HG02759 (cell line): ENCODE results near the gene MX1.

Experiments
- ATAC-seq: cut with Tn5 transposase; IDR thresholded peaks from one replicate; pipeline ENCODE4 v1.9.1; 2021; ENCODE audit warnings: mild to moderate bottlenecking, moderate library complexity; ENCODE audit not compliant: unreplicated experiment

Gene MX1

DNA sequence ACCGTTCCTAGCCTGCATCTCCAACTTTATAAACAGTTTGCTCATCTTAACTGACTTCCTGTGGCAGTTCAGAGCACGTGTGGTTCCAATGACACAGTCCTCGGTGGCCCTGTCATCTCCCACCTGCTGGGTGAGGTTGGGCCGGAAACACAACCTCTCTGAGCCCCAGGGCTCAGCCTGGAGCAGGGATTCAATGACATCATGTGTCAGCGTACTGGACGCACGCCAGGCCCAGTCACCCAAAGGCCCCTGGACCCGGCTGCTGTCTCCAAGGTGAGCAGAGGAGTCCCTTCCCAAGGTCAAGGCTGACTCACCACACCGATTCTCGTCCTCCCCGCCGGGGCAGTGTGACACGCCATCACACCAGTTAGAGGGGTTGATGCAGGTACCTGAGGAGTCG is 62.0 kb downstream of the MX1 start:
- no peak for ATAC-seq

DNA sequence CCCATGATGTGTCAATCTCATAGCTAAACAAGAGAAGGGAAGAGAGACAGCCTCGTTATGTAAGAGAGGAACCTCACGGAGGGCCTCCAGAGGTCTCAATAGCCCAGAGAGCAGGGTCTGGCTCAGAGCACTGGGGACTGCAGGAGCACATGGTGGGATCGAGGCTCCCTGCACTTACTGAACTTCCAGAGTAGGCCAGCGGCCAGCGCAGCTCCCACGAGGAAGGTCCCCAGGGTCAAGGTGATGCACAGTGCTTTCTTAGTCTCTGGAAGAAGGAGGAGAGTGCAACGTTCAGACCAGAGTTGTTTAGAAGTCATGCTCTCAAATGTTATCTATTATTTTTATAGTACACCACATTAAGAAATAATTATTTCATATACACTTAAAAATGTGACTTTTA is 63.3 kb downstream of the MX1 start:
- no peak for ATAC-seq

- no peak for ATAC-seq
Measured at GRCh38 chr21:41490330-41490729, 64.3 kb downstream of the MX1 start.

DNA sequence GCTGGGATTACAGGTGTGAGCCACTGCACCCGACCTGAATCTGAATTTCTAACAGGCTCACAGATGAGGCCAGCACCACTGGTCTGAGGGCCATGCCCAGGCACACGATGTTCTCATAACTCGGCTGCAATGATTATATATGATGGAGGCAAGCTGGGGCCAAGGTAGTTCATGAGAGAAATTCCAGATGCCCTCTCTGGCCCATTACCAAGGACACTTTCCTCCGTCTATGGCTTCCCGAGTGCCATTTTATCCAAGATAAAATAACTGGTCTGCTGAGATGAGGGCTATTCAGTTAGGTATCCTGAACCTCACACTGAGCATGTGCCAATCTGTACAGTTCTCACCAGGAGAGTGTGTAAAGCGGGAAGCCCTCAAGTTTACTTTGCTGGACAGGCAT is 65.4 kb downstream of the MX1 start:
- no peak for ATAC-seq

GRCh38 chr21:41494242-41494641 is 68.2 kb downstream of the MX1 start:
- no peak for ATAC-seq

- no peak for ATAC-seq
Measured at GRCh38 chr21:41497008-41497407, 71.0 kb downstream of the MX1 start.

- no peak for ATAC-seq
Measured at GRCh38 chr21:41497788-41498187, 71.7 kb downstream of the MX1 start.

DNA sequence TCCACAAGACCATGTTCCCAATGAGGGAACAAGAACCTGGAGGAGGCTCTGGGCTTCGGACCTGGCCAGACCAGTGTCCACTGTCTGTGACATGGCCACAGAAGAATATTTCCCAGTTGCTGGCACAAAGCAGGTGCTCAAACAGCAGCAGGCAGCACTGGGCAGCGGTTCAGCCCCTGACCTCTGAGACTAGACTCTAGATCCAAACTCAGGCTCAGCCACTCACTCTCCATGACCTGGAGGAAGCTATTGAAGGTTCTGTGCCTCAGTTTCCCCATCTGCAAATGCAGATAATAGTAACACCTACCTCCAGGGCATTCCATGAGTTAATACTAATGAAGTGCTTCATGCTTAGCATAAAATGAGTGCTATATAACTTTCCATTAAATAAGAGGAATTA is 73.9 kb downstream of the MX1 start:
- no peak for ATAC-seq

DNA sequence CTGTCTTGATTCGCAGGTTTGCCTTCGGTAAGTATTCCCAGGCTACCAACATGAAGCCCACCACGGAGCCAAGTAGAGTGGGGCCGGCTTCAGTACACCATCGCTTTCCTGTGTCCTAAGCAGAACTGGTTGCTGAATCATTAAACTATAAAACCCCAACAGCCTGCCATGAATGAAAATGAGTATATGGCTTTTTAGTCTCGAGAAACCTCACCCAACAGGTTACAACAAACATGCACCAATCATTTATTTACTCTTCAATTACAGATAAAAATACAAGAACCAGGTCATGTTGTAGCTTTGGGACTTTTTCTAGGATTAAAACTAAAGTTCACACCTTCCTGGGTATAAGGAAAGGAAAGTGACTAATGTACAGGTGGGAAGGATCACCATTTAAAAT is 74.3 kb downstream of the MX1 start:
- ATAC-seq, result no peak

GRCh38 chr21:41500931-41501381 is 74.9 kb downstream of the MX1 start:
- no peak for ATAC-seq

DNA sequence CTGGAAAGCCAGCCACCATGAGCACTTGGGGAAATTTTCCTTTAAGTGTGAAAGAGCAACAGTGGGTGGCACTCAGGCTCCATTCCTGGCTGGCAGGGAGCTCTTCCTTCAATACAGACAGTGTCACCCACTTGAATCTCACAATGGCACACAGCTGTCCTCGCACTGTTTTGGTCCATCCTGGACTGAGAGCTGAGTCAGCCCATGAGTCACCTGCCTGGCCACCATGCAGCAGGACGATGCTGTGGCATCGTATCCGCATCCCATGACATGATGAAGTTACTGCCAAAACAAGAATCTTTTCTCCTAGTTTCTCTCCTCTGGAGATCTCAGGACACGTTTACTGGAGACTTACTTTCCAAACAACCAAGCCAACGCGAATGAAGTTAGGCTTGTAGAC is 75.9 kb downstream of the MX1 start:
- no peak for ATAC-seq

GRCh38 chr21:41503331-41503730 is 77.3 kb downstream of the MX1 start:
- ATAC-seq, result no peak

GRCh38 chr21:41504030-41504429 is 78.0 kb downstream of the MX1 start:
- ATAC-seq, result no peak

GRCh38 chr21:41506005-41506594 is 80.1 kb downstream of the MX1 start:
- ATAC-seq, result no peak

DNA sequence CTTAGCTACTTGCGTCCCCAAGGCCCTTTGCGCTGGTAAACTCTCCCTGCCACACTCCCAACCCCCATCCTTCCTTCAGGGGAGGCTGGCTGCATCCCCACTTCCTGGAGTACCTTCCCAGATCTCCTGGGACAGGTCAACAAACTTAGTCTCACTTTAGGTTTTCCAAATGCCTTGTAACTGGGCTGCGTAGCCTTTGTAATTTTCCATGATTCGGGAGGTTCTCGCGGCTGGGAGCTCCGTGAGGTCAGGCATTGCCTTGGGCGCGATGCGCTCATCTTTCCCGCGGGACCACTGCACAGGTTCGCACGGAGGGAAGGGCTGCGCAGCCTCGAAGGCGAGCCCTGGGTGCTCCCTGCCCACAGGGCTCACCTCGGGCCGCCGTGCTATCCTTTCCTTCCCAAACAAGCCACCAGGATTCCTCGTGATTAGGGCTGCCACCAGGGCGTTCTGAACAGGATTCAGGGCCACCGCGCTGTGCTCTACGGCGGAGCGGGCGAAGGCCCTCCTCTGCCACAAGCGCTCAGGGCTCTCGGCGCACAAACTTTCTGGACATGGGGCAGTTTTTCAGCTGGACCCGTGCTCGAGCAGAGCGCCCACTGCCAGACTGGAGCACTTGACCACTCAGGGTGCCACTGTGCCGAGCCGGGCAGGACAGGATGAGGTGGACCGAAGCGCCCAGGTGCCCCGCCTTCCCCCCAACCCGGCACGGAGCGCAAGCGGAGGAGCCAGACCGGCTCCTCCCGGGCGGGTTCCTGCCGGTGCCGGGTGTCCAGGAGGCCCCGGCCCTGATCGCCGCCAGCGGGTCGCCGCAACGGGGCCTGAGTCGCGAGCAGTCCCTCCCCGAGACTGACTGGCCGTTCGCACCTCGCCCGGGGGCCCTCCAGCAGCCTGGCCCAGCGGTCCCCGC is 80.8 kb downstream of the MX1 start:
- ATAC-seq, result no peak

- ATAC-seq, result no peak
Measured at GRCh38 chr21:41507521-41508414, 81.7 kb downstream of the MX1 start, which contains the start of gene TMPRSS2. TMPRSS2 (minus strand) TSS chr21:41508158; CDS start chr21:41498133, 10,025 bp downstream.

- ATAC-seq, result no peak
Measured at GRCh38 chr21:41508415-41509144, 82.5 kb downstream of the MX1 start.
